ENCODE measurements around the gene EML6. TPM values are rescaled to one million over a fixed set of nuclear protein-coding genes. Genes with fewer than 3 reads are reported as not detected.

EML6 gene
- polyA plus RNA-seq, 2 of the 4 experiments (the other 2 are of a cell fraction) = 1.4 to 1.5 TPM

DNA sequence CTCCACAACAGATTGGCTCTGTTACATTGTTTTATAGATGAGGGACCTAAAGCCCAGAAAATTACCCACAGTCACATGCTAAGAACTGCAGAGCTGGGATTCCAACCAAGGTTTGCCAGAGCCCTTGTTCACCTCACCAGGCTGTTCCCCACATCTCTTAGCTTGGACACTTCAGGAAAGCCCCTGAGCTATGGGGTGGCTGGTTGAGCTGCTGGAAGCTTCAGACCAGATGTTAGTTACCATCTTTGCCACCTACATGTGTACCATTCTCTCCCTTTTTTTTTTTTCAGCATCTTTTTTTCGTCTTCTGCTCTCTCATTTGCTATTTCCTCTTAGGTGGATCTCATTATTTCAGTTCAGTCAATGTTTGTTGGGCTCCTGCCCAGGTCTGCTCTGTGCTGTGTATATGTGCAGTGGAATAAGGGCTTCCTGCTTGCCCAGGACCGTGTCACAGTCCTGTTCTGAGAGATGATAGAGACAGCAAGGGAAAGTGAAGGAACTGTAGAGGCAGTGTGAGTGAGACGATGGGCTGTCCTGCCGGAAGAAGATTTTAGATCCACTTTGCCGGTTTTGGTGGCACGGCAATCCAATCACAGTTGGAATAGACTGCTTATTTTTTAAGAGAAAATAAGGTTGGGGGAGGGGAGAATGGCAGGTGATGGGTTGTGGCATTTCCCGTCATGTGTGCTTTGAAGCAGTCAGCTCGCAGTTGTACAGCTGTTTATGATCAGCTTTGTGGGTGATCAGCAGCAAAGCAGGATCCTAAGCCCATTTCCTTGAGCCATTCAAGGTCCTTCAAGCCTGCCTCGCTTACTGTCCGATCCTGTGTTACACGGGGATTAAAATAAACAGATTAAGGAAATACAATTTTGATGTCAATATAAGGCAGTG, 174.2 kb downstream of the EML6 start (continued):
- TF ChIP-seq, protein P1, sequence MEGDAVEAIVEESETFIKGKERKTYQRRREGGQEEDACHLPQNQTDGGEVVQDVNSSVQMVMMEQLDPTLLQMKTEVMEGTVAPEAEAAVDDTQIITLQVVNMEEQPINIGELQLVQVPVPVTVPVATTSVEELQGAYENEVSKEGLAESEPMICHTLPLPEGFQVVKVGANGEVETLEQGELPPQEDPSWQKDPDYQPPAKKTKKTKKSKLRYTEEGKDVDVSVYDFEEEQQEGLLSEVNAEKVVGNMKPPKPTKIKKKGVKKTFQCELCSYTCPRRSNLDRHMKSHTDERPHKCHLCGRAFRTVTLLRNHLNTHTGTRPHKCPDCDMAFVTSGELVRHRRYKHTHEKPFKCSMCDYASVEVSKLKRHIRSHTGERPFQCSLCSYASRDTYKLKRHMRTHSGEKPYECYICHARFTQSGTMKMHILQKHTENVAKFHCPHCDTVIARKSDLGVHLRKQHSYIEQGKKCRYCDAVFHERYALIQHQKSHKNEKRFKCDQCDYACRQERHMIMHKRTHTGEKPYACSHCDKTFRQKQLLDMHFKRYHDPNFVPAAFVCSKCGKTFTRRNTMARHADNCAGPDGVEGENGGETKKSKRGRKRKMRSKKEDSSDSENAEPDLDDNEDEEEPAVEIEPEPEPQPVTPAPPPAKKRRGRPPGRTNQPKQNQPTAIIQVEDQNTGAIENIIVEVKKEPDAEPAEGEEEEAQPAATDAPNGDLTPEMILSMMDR (IDR thresholded peaks at IDR 0.05) = no peak
- no peak for TF ChIP-seq RAD21 (conservative IDR thresholded peaks at IDR 0.05 in 1 of 2, IDR thresholded peaks at IDR 0.05 in 1 of 2)
- no peak for TF ChIP-seq HOXB13 (CRISPR knock-in tag; IDR thresholded peaks at IDR 0.05; ENCODE audit: low read depth)
- TF ChIP-seq BHLHE40 (IDR thresholded peaks at IDR 0.05; ENCODE audit: low read depth, low read length) = no peak
- TF ChIP-seq TFCP2L1 (CRISPR knock-in tag; IDR thresholded peaks at IDR 0.05) = no peak
- TF ChIP-seq FOSB (CRISPR knock-in tag; IDR thresholded peaks at IDR 0.05) = no peak
- TF ChIP-seq ZFP36 (IDR thresholded peaks at IDR 0.05; ENCODE audit: borderline replicate concordance, partially characterized antibody) = no peak

DNA sequence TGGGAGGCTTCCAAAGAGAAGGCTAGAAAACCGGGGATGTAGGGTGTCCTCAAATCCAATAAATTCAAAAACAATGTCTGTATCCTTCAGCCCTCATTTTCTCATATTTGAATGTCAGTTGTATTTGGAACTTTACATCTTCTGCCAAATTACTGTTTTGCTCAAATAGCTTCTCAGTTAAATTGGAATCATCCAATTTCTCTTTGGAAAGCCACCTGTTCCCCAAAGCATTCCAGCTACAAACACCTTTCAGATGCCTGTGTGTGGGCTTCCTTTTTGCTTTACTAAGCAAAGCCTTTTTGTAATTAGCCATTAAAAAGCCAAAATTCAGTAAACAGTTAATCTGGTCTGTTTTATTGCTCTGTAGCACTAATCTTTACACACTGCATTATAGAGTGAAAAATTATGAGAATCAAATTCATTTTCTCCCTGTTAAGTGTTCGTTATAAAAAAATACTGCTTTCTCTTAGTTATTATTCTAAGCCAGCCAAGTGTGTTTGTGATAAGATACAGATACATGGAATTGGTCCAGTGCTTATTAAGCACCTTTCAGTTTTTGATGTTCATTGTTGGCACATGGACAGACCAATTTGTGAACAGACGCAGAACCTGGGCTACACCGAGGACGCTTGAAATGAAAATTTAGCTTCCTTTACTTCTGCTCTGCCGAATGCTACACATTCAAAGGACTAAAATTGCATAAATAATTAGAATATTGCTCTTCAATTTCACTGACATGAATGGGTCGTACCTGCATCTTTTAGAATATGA, 175.2 kb downstream of the EML6 start:
- ATAC-seq (no peak), FAIRE-seq (no peak), DNase-seq (ENCODE audit: low read depth in 1 of 2, low spot score in 1 of 2) (no peak)
- no peak for TF ChIP-seq MAZ (IDR thresholded peaks at IDR 0.05; ENCODE audit: borderline replicate concordance, low read depth, low read length)
- TF ChIP-seq FOSL2 (IDR thresholded peaks at IDR 0.05) = no peak
- TF ChIP-seq FOSL2 (CRISPR knock-in tag; IDR thresholded peaks at IDR 0.05) = no peak
- TF ChIP-seq, protein P2, sequence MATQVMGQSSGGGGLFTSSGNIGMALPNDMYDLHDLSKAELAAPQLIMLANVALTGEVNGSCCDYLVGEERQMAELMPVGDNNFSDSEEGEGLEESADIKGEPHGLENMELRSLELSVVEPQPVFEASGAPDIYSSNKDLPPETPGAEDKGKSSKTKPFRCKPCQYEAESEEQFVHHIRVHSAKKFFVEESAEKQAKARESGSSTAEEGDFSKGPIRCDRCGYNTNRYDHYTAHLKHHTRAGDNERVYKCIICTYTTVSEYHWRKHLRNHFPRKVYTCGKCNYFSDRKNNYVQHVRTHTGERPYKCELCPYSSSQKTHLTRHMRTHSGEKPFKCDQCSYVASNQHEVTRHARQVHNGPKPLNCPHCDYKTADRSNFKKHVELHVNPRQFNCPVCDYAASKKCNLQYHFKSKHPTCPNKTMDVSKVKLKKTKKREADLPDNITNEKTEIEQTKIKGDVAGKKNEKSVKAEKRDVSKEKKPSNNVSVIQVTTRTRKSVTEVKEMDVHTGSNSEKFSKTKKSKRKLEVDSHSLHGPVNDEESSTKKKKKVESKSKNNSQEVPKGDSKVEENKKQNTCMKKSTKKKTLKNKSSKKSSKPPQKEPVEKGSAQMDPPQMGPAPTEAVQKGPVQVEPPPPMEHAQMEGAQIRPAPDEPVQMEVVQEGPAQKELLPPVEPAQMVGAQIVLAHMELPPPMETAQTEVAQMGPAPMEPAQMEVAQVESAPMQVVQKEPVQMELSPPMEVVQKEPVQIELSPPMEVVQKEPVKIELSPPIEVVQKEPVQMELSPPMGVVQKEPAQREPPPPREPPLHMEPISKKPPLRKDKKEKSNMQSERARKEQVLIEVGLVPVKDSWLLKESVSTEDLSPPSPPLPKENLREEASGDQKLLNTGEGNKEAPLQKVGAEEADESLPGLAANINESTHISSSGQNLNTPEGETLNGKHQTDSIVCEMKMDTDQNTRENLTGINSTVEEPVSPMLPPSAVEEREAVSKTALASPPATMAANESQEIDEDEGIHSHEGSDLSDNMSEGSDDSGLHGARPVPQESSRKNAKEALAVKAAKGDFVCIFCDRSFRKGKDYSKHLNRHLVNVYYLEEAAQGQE (IDR thresholded peaks at IDR 0.05) = no peak
- no peak for TF ChIP-seq CBX8 (IDR thresholded peaks at IDR 0.05)
- no peak for TF ChIP-seq NPAS2 (CRISPR knock-in tag; IDR thresholded peaks at IDR 0.05; ENCODE audit: borderline replicate concordance)
- no peak for TF ChIP-seq HEYL (CRISPR knock-in tag; IDR thresholded peaks at IDR 0.05)
- ChIA-PET CTCF (interaction anchor here (0.7 to 10.0 kb wide), 33 partner anchors 9 to 791 kb away, joined by 3 to 236 read pairs (median 5); partner anchors contain the start of gene RTN4), POLR2A (interaction anchor here (2.2 kb wide), 1 partner anchor 152 kb away, joined by 11 read pairs; the partner anchor contains the start of gene RTN4)
- no peaks in the 10 kb centered on the region for H3K9me3 ChIP-seq
- no peak overlapping the region for H3K4me3 ChIP-seq
- 59% methylated on average over 7 of the region's 7 CpGs for WGBS (ENCODE audit: missing lambda C conversion rate)
- no peak overlapping the region for H3K27ac ChIP-seq
- H3K4me2 ChIP-seq = no peak overlapping the region
- peaks cover 7% of the 10 kb centered on the region for H3K4me1 ChIP-seq

DNA sequence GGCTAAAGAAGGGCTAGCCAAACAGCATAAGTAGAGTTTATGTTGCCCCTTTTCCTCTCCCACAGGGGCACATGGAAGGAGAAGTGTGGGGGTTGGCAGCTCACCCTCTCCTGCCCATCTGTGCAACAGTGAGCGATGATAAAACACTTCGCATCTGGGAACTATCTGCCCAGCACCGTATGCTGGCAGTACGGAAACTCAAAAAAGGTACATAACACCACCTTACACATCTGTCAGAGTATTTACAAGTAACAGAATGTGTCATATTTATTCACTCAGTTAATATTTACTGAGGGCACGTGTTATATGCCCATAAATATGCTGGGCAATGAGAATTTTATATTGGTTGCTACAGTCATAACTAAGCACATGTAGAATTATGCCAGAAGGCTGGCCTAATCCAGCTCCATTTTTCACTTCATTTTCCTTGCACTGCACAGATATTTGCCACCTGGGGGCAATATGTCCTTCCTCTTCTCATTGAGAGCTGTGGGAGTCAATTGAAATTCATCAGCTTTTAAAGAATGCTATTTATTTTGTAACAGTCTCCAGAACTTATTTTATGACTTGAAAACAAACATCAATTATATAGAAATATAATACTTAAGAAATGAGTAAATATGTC, 176.2 kb downstream of the EML6 start:
- Histone ChIP-seq H3K9me3 (no peaks in the 10 kb centered on the region), H3K4me3 (no peak overlapping the region), H3K27ac (no peak overlapping the region), H3K4me1 (peaks cover 17% of the 10 kb centered on the region), H3K4me2 (no peak overlapping the region)
- TF ChIP-seq NR3C1 (IDR thresholded peaks at IDR 0.05) (no peak), JUN (IDR thresholded peaks at IDR 0.05) (no peak), RAD21 (conservative IDR thresholded peaks at IDR 0.05 in 1 of 2, IDR thresholded peaks at IDR 0.05 in 1 of 2) (peak; percentile 90 to 93), SMC3 (IDR thresholded peaks at IDR 0.05) (peak; percentile 88), EHF (CRISPR knock-in tag; IDR thresholded peaks at IDR 0.05) (no peak), EHMT2 (IDR thresholded peaks at IDR 0.05; ENCODE audit: low read depth) (no peak), CHD4 (IDR thresholded peaks at IDR 0.05; ENCODE audit: borderline replicate concordance) (no peak), HDAC2 (IDR thresholded peaks at IDR 0.05) (no peak), ZSCAN20 (CRISPR knock-in tag; IDR thresholded peaks at IDR 0.05) (no peak)
- TF ChIP-seq, protein P1 (IDR thresholded peaks at IDR 0.05) = peak; percentile 75
- TF ChIP-seq, protein P3, sequence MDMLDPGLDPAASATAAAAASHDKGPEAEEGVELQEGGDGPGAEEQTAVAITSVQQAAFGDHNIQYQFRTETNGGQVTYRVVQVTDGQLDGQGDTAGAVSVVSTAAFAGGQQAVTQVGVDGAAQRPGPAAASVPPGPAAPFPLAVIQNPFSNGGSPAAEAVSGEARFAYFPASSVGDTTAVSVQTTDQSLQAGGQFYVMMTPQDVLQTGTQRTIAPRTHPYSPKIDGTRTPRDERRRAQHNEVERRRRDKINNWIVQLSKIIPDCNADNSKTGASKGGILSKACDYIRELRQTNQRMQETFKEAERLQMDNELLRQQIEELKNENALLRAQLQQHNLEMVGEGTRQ (IDR thresholded peaks at IDR 0.05) = no peak
- DNase-seq (ENCODE audit: low read depth in 1 of 2, low spot score in 1 of 2) = peak; percentile 35 to 58
- 56% methylated on average over 5 of the region's 5 CpGs for WGBS (ENCODE audit: missing lambda C conversion rate)
- FAIRE-seq = no peak
- CTCF ChIA-PET = interaction anchor here (0.6 to 10.0 kb wide), 66 partner anchors 8 to 792 kb away, joined by 3 to 236 read pairs (median 5); partner anchors contain the start of genes RPS27A and RTN4
- POLR2A ChIA-PET = interaction anchor here (1.0 to 2.2 kb wide), 3 partner anchors 149 to 323 kb away, joined by 3 to 11 read pairs (median 4); partner anchors contain the start of gene RTN4
- ATAC-seq = peak in 1 of 2 experiments; percentile 55; a peak in 3 of 6 replicates

Data from A549 (cell line).